ENCODE data around the gene APOB.

APOB gene

GRCh38 chr2:20953146-20953824 is 90.6 kb downstream of the APOB start:
- DNase-seq (ENCODE audit: low read depth in 1 of 2, low spot score in 1 of 2) = no peak

All from stimulated activated CD4-positive, alpha-beta T cell treated with anti-CD3 and anti-CD28 coated beads, Interleukin-15, amount 100 ng/mL, for 1 hour (primary cell).